HG02642 (cell line): ENCODE results near the gene PRDM10.

Experiments used
- ATAC-seq: cut with Tn5 transposase; IDR thresholded peaks from one replicate; pipeline ENCODE4 v1.9.1; 2021; ENCODE audit warnings: mild to moderate bottlenecking; ENCODE audit not compliant: unreplicated experiment, poor library complexity

The PRDM10 gene

GRCh38 chr11:129854232-129854805, 148.3 kb downstream of the PRDM10 start:
- no peak for ATAC-seq

GRCh38 chr11:129853518-129854231, 149.0 kb downstream of the PRDM10 start:
- no peak for ATAC-seq

GRCh38 chr11:129852125-129852740, 150.4 kb downstream of the PRDM10 start:
- no peak for ATAC-seq
